Keratinocyte (primary cell): ENCODE data around the gene OTUD6A. TPM values are rescaled to one million over a fixed set of nuclear protein-coding genes. Genes with fewer than 3 reads are reported as not detected.

Source experiments
- DNase-seq: peaks from one replicate; pipeline ENCODE4 v3.0.0-alpha.2; 2011; ENCODE audit warnings: low read depth, missing footprints, low spot score
- FAIRE-seq: peaks from 2 replicates; lab custom pipeline; 2011; peaks lifted over from hg19 to GRCh38; lab: Jason Lieb, UNC
- H2AFZ ChIP-seq: 2 replicates; pipeline ENCODE4 v1.6.0; 2012; ENCODE audit warnings: low read length, control low read depth, inconsistent platforms; ENCODE audit not compliant: control insufficient read depth
- H3K27ac ChIP-seq: 2 replicates; pipeline ENCODE4 v1.5.1; 2011; ENCODE audit warnings: low read length; ENCODE audit not compliant: control insufficient read depth, insufficient read depth
- H3K27me3 ChIP-seq: 3 replicates; pipeline ENCODE4 v1.6.0; 2011; ENCODE audit warnings: low read length; ENCODE audit not compliant: control insufficient read depth, insufficient read depth; ENCODE audit errors: extremely low read depth
- H3K36me3 ChIP-seq, 2 experiments: 2 replicates in 1 of 2; 3 replicates in 1 of 2; pipeline ENCODE4 v1.5.1; 2011; ENCODE audit warnings: low read length in 2 of 2, mild to moderate bottlenecking in 1 of 2; ENCODE audit not compliant: control insufficient read depth in 2 of 2, insufficient read depth in 2 of 2; ENCODE audit errors: extremely low read depth in 1 of 2
- H3K4me1 ChIP-seq: 3 replicates; pipeline ENCODE4 v1.5.1; 2011; ENCODE audit warnings: low read length; ENCODE audit not compliant: control insufficient read depth, insufficient read depth; ENCODE audit errors: extremely low read depth
- H3K4me2 ChIP-seq: 3 replicates; pipeline ENCODE4 v1.6.0; 2011; ENCODE audit warnings: low read depth, low read length; ENCODE audit not compliant: control insufficient read depth, insufficient read depth; ENCODE audit errors: extremely low read depth
- H3K4me3 ChIP-seq, 3 experiments: fragments of 200-600 bp in 1 of 3; sonication (generic) in 1 of 3; 2 replicates in 2 of 3; 3 replicates in 1 of 3; pipeline ENCODE4 v1.5.1; 2011 to 2016; ENCODE audit warnings: low read length in 3 of 3, mild to moderate bottlenecking in 3 of 3, control low read depth in 2 of 3, inconsistent platforms in 1 of 3, low read depth in 1 of 3, mixed read lengths in 1 of 3, mixed run types in 1 of 3, moderate library complexity in 1 of 3; ENCODE audit not compliant: control insufficient read depth in 2 of 3, insufficient read depth in 2 of 3; ENCODE audit errors: extremely low read depth in 1 of 3
- H3K79me2 ChIP-seq: 2 replicates; pipeline ENCODE4 v1.6.0; 2012; ENCODE audit warnings: low read length; ENCODE audit not compliant: control insufficient read depth, insufficient read depth
- H3K9ac ChIP-seq: 3 replicates; pipeline ENCODE4 v1.6.0; 2011; ENCODE audit warnings: low read length; ENCODE audit not compliant: control insufficient read depth, insufficient read depth; ENCODE audit errors: extremely low read depth
- H3K9me1 ChIP-seq: 3 replicates; pipeline ENCODE4 v1.6.0; 2011; ENCODE audit warnings: low read length; ENCODE audit not compliant: control insufficient read depth, insufficient read depth; ENCODE audit errors: extremely low read depth
- H3K9me3 ChIP-seq: 2 replicates; pipeline ENCODE4 v1.5.1; 2012; ENCODE audit warnings: low read depth, low read length; ENCODE audit not compliant: control insufficient read depth
- H4K20me1 ChIP-seq: 3 replicates; pipeline ENCODE4 v1.6.0; 2011; ENCODE audit warnings: low read length; ENCODE audit not compliant: control insufficient read depth, insufficient read depth; ENCODE audit errors: extremely low read depth
- CTCF ChIP-seq, 3 experiments: IDR thresholded peaks in 1 of 3; conservative IDR thresholded peaks in 1 of 3; optimal IDR thresholded peaks in 1 of 3; 2 replicates in 2 of 3; 3 replicates in 1 of 3; pipeline versions ENCODE3 to v1.5.1; 2011; ENCODE audit warnings: low read length in 3 of 3, mild to moderate bottlenecking in 3 of 3, moderate library complexity in 2 of 3, control low read depth in 1 of 3, inconsistent platforms in 1 of 3; ENCODE audit not compliant: insufficient read depth in 2 of 3; ENCODE audit errors: extremely low read depth in 1 of 3
- EZH2 ChIP-seq: IDR thresholded peaks from one replicate; pipeline ENCODE4 v1.6.1; 2012; ENCODE audit warnings: inconsistent platforms, mild to moderate bottlenecking, low read length, moderate library complexity
- dilution Hi-C: fragments of 300-500 bp; cut with MboI; formaldehyde crosslinking; loops from one replicate; pipeline ENCODE4 v1.7.0; 2020; ENCODE audit warnings: low sequenced_read_pairs; ENCODE audit not compliant: extremely low pct_ligation_motif_present
- polyA plus RNA-seq, 5 experiments: library from polyadenylated mRNA; depleted of rRNA in 3 of 5; stranded (reverse) in 3 of 5; stranded (forward) in 1 of 5; unstranded in 1 of 5; fragments of >200 nt; gene quantifications; 1 replicate in 1 of 5; 2 replicates in 3 of 5; 3 replicates in 1 of 5; pipeline versions ENCODE4 v1.2.1 to v1.2.3, GENCODE V29; 2011 to 2012; ENCODE audit warnings: missing spikeins in 2 of 5, low read depth in 1 of 5, low replicate concordance in 1 of 5

OTUD6A gene
- polyA plus RNA-seq, 1 donor (not counting 4 experiments of a cell fraction or from before 2014, with no cell fraction given), result not detected

GRCh38 chrX:70034646-70035045 lies 27.6 kb upstream of the OTUD6A start:
- Histone ChIP-seq H3K9ac (no peak overlapping the region), H3K4me2 (no peak overlapping the region), H3K36me3 (no peaks in the 10 kb centered on the region), H4K20me1 (no peaks in the 10 kb centered on the region), H3K4me1 (peaks cover 5% of the 10 kb centered on the region), H3K27ac (no peak overlapping the region), H3K79me2 (no peaks in the 10 kb centered on the region), H3K27me3 (no peaks in the 10 kb centered on the region), H3K4me3 (no peak overlapping the region), H2AFZ (no peak overlapping the region), H3K9me1 (no peaks in the 10 kb centered on the region), H3K9me3 (no peaks in the 10 kb centered on the region)
- DNase-seq (no peak), FAIRE-seq (no peak)
- TF ChIP-seq EZH2 (no peak), CTCF (optimal IDR thresholded peaks at IDR 0.05 in 1 of 3, IDR thresholded peaks at IDR 0.05 in 1 of 3, conservative IDR thresholded peaks at IDR 0.05 in 1 of 3; ENCODE audit: extremely low read depth in 1 of 3, insufficient read depth in 2 of 3, low read length in 3 of 3) (no peak)
- dilution Hi-C loops, result no loop called here

GRCh38 chrX:70038515-70038914 lies 23.7 kb upstream of the OTUD6A start:
- H3K9me3 ChIP-seq, result no peaks in the 10 kb centered on the region
- no peak overlapping the region for H3K9ac ChIP-seq
- H4K20me1 ChIP-seq, result no peaks in the 10 kb centered on the region
- FAIRE-seq, result no peak
- H3K4me2 ChIP-seq, result no peak overlapping the region
- no peaks in the 10 kb centered on the region for H3K79me2 ChIP-seq
- H3K4me3 ChIP-seq, result no peak overlapping the region
- no peak overlapping the region for H2AFZ ChIP-seq
- H3K27ac ChIP-seq, result no peak overlapping the region
- no peaks in the 10 kb centered on the region for H3K36me3 ChIP-seq
- no peaks in the 10 kb centered on the region for H3K9me1 ChIP-seq
- peaks cover 16% of the 10 kb centered on the region for H3K4me1 ChIP-seq
- no peaks in the 10 kb centered on the region for H3K27me3 ChIP-seq
- DNase-seq, result no peak
- TF ChIP-seq EZH2 (no peak), CTCF (optimal IDR thresholded peaks at IDR 0.05 in 1 of 3, IDR thresholded peaks at IDR 0.05 in 1 of 3, conservative IDR thresholded peaks at IDR 0.05 in 1 of 3; ENCODE audit: extremely low read depth in 1 of 3, insufficient read depth in 2 of 3, low read length in 3 of 3) (no peak)
- dilution Hi-C loops, result no loop called here
